Mucosa of descending colon (tissue), 3 donors: ENCODE measurements around the gene ANO10. TPM values are rescaled to one million over a fixed set of nuclear protein-coding genes. Genes with fewer than 3 reads are reported as not detected.
A peak's percentile ranks its signal among the peaks of the same experiment; 100 is the strongest.
"Not testable (repeated sequence)": the region's sequence is repeated elsewhere in the genome, so short reads cannot be mapped to it uniquely, and the experiment has no call there.

ENCODE experiments used
- ATAC-seq: fragments of 200-7000 bp; cut with Tn5 transposase; one replicate; pipeline ENCODE4 v1.9.1; 2020; ENCODE audit warnings: mild to moderate bottlenecking, moderate library complexity
- DNase-seq, 3 donors: peaks; one replicate each; pipeline ENCODE4 v3.0.0-alpha.2; 2020
- H3K36me3 ChIP-seq: fragments of 200-600 bp; one replicate; pipeline ENCODE4 v1.8.0; 2021; ENCODE audit warnings: low read depth, mild to moderate bottlenecking
- H3K4me1 ChIP-seq: fragments of 200-600 bp; one replicate; pipeline ENCODE4 v1.8.0; 2021; ENCODE audit warnings: low read depth, mild to moderate bottlenecking
- H3K4me3 ChIP-seq: fragments of 200-600 bp; one replicate; pipeline ENCODE4 v1.8.0; 2021; ENCODE audit warnings: mild to moderate bottlenecking
- H3K9me3 ChIP-seq: fragments of 200-600 bp; one replicate; pipeline ENCODE4 v1.8.0; 2021; ENCODE audit warnings: mild to moderate bottlenecking
- CTCF ChIP-seq: fragments of 200-600 bp; IDR thresholded peaks from one replicate; pipeline ENCODE4 v1.8.0; 2022; ENCODE audit warnings: antibody characterized with exemption, mild to moderate bottlenecking
- intact Hi-C, 2 donors: fragments of 100-400 bp; cut with DNase I in 1 of 2; cut with micrococcal nuclease in 1 of 2; formaldehyde crosslinking; loops; one replicate each; pipeline versions ENCODE4 v1.11.0 to v1.11.1; 2022; cut with DNase I, micrococcal nuclease
- long read RNA-seq, 2 donors: library from polyadenylated mRNA; unstranded; transcript quantifications; one replicate each; pipeline ENCODE4 v2.0.0, GENCODE V29; 2019 to 2021
- total RNA-seq, 3 donors: library from RNA; stranded (reverse); fragmentation: NEBNext Ultra II Directional in 2 of 3; extraction: Animal tissue kit (Norgen Biotek cat#: 25700) in 2 of 3; gene quantifications; one replicate each; pipeline versions ENCODE4 v1.2.1 to v1.2.4, GENCODE V29; 2021 to 2023
- donor health status: DM: no; HTN: no; CAD: no; lungs with moderate emphysema.
- donor health status: DM: no; HTN: no; CAD: no.
- donor health status: DM: no; HTN: yes; CAD: no.

Gene ANO10
- 10 to 100 TPM; 46.6 to 100.0 (median 64.1) TPM for total RNA-seq
- long read RNA-seq, donor 1, transcript ANO10-201 (13 exons, 3,212 nt), result major isoform, 25 of 48 reads
- long read RNA-seq, donor 1, partial matches to known transcripts, result 9 of 48 reads
- long read RNA-seq, donor 1, other reads (novel, unspliced or antisense), result 9 of 48 reads
- long read RNA-seq, donor 2, transcript ANO10-201 (13 exons, 3,212 nt), result major isoform, 27 of 41 reads
- long read RNA-seq, donor 2, partial matches to known transcripts, result 6 of 41 reads
- long read RNA-seq, donor 2, other reads (novel, unspliced or antisense), result 5 of 41 reads

GRCh38 chr3:43621656-43622432, at the start of gene ANO10:
Gene ANO10, minus strand, starts transcription at chr3:43622011. Its CDS starts 16,159 bp downstream, at chr3:43605852.
- intact Hi-C loops, result no loop called here
- Histone ChIP-seq H3K4me3 (peak within 1 kb of the TSS; percentile 86), H3K4me1 (peaks cover 6% of the 10 kb centered on the region), H3K36me3 (no peaks in the 10 kb centered on the region), H3K9me3 (no peaks in the 10 kb centered on the region)
- ATAC-seq (peak; percentile 97), DNase-seq (peak; percentile 99)
- no peak for TF ChIP-seq CTCF

GRCh38 chr3:43670635-43671522, 49.1 kb upstream of the ANO10 start:
- H3K4me3 ChIP-seq, result no peak overlapping the region
- no peaks in the 10 kb centered on the region for H3K9me3 ChIP-seq
- no peak for TF ChIP-seq CTCF
- no peak for ATAC-seq
- intact Hi-C loops, result no loop called here
- no peaks in the 10 kb centered on the region for H3K4me1 ChIP-seq
- H3K36me3 ChIP-seq, result no peaks in the 10 kb centered on the region
- DNase-seq, result no peak

- H3K4me1 ChIP-seq, H3K9me3 ChIP-seq, H3K4me3 ChIP-seq, intact Hi-C loops, H3K36me3 ChIP-seq, DNase-seq, ATAC-seq: not testable (repeated sequence)
Observed at GRCh38 chr3:43665011-43665410, 43.2 kb upstream of the ANO10 start.

- H3K9me3 ChIP-seq, H3K4me3 ChIP-seq, H3K36me3 ChIP-seq, H3K4me1 ChIP-seq, DNase-seq, intact Hi-C loops, ATAC-seq: not testable (repeated sequence)
Observed at GRCh38 chr3:43661376-43661775, 39.6 kb upstream of the ANO10 start.

- intact Hi-C loops, result no loop called here
- ATAC-seq (no peak), DNase-seq (peak; percentile 53 to 60 (median 53))
- no peaks in the 10 kb centered on the region for H3K9me3 ChIP-seq
- H3K4me3 ChIP-seq, result no peak overlapping the region
- no peaks in the 10 kb centered on the region for H3K36me3 ChIP-seq
- TF ChIP-seq CTCF, result no peak
- H3K4me1 ChIP-seq, result no peaks in the 10 kb centered on the region
Observed at GRCh38 chr3:43659250-43659880, 37.6 kb upstream of the ANO10 start.

GRCh38 chr3:43656390-43656789, 34.6 kb upstream of the ANO10 start:
- DNase-seq, ATAC-seq, H3K36me3 ChIP-seq, H3K9me3 ChIP-seq, H3K4me3 ChIP-seq, intact Hi-C loops, H3K4me1 ChIP-seq: not testable (repeated sequence)
